ENCODE results near the gene SSNA1.

Gene SSNA1

GRCh38 chr9:137176302-137177182 is 11.9 kb upstream of the SSNA1 start:
- no peak for DNase-seq (ENCODE audit: low read depth, low spot score)
- no peak overlapping the region for H3K4me3 ChIP-seq (ENCODE audit: low read depth, low read length)
- ChIA-PET CTCF (interaction anchor here (0.8 to 5.4 kb wide), 8 partner anchors 10 to 86 kb away, joined by 3 to 30 read pairs (median 3); partner anchors contain the start of genes ANAPC2, RNF224 and SSNA1), POLR2A (interaction anchor here (0.8 to 1.1 kb wide), 3 partner anchors 12 to 64 kb away, joined by 3 read pairs; partner anchors contain the start of genes ANAPC2, SSNA1 and TUBB4B)
- peak; percentile 54 for TF ChIP-seq CTCF (IDR thresholded peaks at IDR 0.05; ENCODE audit: insufficient read depth, low read length, missing control alignments)

- no peak for TF ChIP-seq CTCF (IDR thresholded peaks at IDR 0.05; ENCODE audit: insufficient read depth, low read length, missing control alignments)
- DNase-seq (ENCODE audit: low read depth, low spot score): no peak
- H3K4me3 ChIP-seq (ENCODE audit: low read depth, low read length): no peak overlapping the region
- POLR2A ChIA-PET: no interaction called here
- CTCF ChIA-PET: interaction anchor here (0.9 to 5.4 kb wide), 5 partner anchors 9 to 58 kb away, joined by 3 to 30 read pairs (median 6); partner anchors contain the start of genes ANAPC2, LRRC26 and SSNA1
These were observed 10.1 kb upstream of the SSNA1 start for GRCh38 chr9:137178201-137178938.

- H3K4me3 ChIP-seq (ENCODE audit: low read depth, low read length): no peak overlapping the region
- POLR2A ChIA-PET: no interaction called here
- CTCF ChIA-PET: interaction anchor here (0.9 to 2.1 kb wide), 3 partner anchors 10 to 58 kb away, joined by 3 to 7 read pairs (median 3); partner anchors contain the start of gene LRRC26
- no peak for DNase-seq (ENCODE audit: low read depth, low spot score)
- TF ChIP-seq CTCF (IDR thresholded peaks at IDR 0.05; ENCODE audit: insufficient read depth, low read length, missing control alignments): no peak
These were observed 9.4 kb upstream of the SSNA1 start for GRCh38 chr9:137178939-137179630.

GRCh38 chr9:137179761-137180160 is 8.7 kb upstream of the SSNA1 start:
- no peak for DNase-seq (ENCODE audit: low read depth, low spot score)
- POLR2A ChIA-PET: no interaction called here
- TF ChIP-seq CTCF (IDR thresholded peaks at IDR 0.05; ENCODE audit: insufficient read depth, low read length, missing control alignments): no peak
- H3K4me3 ChIP-seq (ENCODE audit: low read depth, low read length): no peak overlapping the region
- CTCF ChIA-PET: interaction anchor here (0.9 to 2.1 kb wide), 2 partner anchors 10 to 25 kb away, joined by 3 to 7 read pairs; partner anchors contain the start of gene LRRC26

GRCh38 chr9:137180491-137180890 is 8.0 kb upstream of the SSNA1 start:
- CTCF ChIA-PET: interaction anchor here (0.9 kb wide), 1 partner anchor 42 kb away, joined by 4 read pairs; the partner anchor contains the start of gene RNF208
- POLR2A ChIA-PET: interaction anchor here (0.8 kb wide), 1 partner anchor 20 kb away, joined by 3 read pairs; no protein-coding TSS in a partner anchor

More at GRCh38 chr9:137180491-137180890, 8.0 kb upstream of the SSNA1 start:
- no peak overlapping the region for H3K4me3 ChIP-seq (ENCODE audit: low read depth, low read length)
- no peak for TF ChIP-seq CTCF (IDR thresholded peaks at IDR 0.05; ENCODE audit: insufficient read depth, low read length, missing control alignments)
- no peak for DNase-seq (ENCODE audit: low read depth, low spot score)

All from AG04449 (cell line).